Prostate gland (tissue), 2 donors: ENCODE data around the gene NLRP1.

Experiments
- POLR2A ChIP-seq: fragments of 450-650 bp; IDR thresholded peaks from one replicate; pipeline ENCODE4 v1.6.1; 2016; ENCODE audit warnings: antibody characterized with exemption, mild to moderate bottlenecking
- POLR2AphosphoS5 ChIP-seq: sonication (generic); formaldehyde crosslinking; IDR thresholded peaks from one replicate; pipeline ENCODE4 v1.6.1; 2017; ENCODE audit warnings: antibody characterized with exemption
- TF ChIP-seq, protein P1 (sequence below), 4 experiments: fragments of 200-600 bp in 2 of 4; fragments of 450-650 bp in 2 of 4; sonication (generic) in 2 of 4; IDR thresholded peaks; 1 replicate in 3 of 4; 2 replicates in 1 of 4; pipeline ENCODE4 v1.5.1; 2016 to 2019; ENCODE audit warnings: antibody characterized with exemption in 4 of 4, mild to moderate bottlenecking in 2 of 4, moderate library complexity in 2 of 4

DNA sequence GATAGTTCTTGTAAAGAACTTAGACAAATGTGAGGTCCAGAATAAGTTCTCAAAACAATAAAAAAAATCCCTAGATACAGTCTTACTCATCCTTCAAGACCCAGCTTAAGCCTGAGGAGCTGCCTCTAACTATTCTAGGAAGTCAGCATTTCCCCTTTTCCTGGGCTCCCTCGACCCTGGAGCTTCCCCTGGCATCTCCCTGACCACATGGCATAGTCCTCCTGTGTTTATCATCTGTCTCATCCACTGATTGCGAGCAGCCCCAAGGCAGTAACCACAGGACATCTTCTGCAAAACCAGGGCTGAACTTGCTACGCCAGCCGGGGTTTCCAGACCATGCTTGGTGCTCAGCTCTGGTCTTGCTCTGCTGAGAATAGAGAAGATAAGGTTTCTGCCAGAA is 36.7 kb upstream of the NLRP1 start:
- TF ChIP-seq, protein P1, sequence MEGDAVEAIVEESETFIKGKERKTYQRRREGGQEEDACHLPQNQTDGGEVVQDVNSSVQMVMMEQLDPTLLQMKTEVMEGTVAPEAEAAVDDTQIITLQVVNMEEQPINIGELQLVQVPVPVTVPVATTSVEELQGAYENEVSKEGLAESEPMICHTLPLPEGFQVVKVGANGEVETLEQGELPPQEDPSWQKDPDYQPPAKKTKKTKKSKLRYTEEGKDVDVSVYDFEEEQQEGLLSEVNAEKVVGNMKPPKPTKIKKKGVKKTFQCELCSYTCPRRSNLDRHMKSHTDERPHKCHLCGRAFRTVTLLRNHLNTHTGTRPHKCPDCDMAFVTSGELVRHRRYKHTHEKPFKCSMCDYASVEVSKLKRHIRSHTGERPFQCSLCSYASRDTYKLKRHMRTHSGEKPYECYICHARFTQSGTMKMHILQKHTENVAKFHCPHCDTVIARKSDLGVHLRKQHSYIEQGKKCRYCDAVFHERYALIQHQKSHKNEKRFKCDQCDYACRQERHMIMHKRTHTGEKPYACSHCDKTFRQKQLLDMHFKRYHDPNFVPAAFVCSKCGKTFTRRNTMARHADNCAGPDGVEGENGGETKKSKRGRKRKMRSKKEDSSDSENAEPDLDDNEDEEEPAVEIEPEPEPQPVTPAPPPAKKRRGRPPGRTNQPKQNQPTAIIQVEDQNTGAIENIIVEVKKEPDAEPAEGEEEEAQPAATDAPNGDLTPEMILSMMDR (IDR thresholded peaks at IDR 0.05), result no peak
- TF ChIP-seq POLR2A, result no peak
- no peak for TF ChIP-seq POLR2AphosphoS5
